ENCODE results near the gene HTR2A.

Gene HTR2A

DNA sequence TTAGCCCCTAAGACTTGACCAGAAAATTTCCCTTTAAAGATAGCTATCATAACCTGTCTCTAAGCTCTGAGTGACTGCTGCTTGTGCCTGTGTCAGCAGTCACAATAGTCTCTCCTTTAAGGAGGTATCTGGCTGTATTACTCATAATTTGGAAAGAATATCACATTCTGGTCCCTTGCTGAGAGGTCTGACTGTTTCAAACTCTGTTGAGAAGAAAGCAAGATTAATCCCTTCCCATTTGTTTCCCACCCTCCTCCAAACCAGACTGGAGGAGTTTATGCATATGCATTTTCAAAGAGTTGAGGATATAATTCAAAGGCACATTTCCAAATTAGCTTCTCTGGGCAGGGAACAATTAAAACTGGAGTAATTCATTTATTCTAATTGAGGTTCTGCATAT, 2.3 kb downstream of the HTR2A start:
- no peak overlapping the region for H3K27ac Mint-ChIP-seq
- peaks cover 14% of the 10 kb centered on the region for H3K4me1 Mint-ChIP-seq
- no peaks in the 10 kb centered on the region for H3K9me3 Mint-ChIP-seq
- H3K36me3 Mint-ChIP-seq: no peaks in the 10 kb centered on the region
- no peak overlapping the region for H3K4me3 Mint-ChIP-seq
- DNase-seq: no peak
- CTCF ChIA-PET: interaction anchor here (0.7 to 2.2 kb wide), 8 partner anchors 12 to 105 kb away, joined by 3 to 8 read pairs (median 3); no protein-coding TSS in a partner anchor
- H3K27me3 Mint-ChIP-seq: peaks cover 55% of the 10 kb centered on the region

DNA sequence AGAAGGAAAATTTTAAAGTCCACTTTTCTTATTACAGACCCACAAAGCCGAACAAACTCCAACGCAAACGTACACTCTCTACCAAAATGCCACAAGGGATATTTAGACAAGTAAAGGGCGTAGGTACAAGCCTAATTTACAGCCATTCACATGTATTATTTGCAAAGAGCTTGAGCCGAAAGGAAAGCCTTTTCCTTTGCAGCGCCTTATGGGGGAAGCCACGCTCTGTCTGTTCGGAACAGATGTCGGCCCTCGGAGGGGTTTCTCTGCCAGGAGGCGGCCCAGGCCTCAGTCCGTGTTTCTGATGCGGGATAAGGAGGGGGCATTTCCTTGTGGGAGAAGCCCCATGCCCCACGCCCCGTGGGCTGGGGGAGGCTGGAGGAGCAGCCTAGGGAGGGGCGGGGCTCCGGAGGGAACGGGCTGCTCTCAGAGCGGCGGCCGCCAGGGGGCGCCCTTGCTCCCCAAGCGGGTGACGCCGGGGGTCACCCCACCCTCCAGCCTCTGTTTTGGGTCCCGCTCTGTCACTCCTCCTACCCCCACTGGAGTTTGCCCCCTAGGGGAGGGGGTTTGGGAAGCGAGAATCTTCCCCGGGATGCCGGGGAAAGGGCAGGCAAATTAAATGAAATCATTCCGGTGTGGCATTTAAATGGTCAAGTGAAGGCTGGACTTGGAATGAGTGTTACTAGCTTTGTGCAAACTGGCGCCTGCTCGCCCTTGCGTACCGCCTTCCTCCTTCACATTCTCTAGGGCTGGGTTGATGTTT, 2.9 kb downstream of the HTR2A start:
- peak overlapping the region; percentile 29 for H3K4me3 Mint-ChIP-seq
- no peak overlapping the region for H3K27ac Mint-ChIP-seq
- peak; percentile 67 for DNase-seq
- peaks cover 14% of the 10 kb centered on the region for H3K4me1 Mint-ChIP-seq
- H3K36me3 Mint-ChIP-seq: no peaks in the 10 kb centered on the region
- peaks cover 55% of the 10 kb centered on the region for H3K27me3 Mint-ChIP-seq
- CTCF ChIA-PET: interaction anchor here (0.7 to 2.2 kb wide), 9 partner anchors 13 to 106 kb away, joined by 3 to 8 read pairs (median 3); no protein-coding TSS in a partner anchor
- H3K9me3 Mint-ChIP-seq: no peaks in the 10 kb centered on the region

DNA sequence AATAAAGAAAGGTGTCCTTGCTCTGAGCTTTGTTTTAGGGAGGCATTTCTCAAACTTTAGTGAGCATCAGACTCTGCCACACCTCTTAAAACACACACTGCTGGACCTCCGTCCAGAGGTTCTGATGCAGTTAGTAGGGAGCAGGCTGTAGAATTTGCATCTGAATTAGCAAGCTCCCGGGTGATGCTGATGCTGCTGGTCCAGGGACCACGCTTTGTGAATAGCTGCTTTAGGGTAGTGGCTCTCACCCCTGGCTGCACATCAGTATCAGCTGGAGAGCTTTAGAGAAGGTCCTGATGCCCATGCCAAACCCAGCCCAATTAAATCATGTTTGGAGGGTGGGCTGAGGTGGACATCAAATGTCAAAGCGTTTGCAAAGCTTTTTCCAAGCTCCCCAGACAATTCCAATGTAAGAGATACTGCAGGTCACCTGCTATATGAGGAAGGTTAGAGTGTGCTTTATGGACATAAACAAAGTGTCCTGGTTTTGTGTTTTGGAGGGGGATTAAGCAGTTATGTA, 3.6 kb downstream of the HTR2A start:
- Mint-ChIP-seq H3K4me3 (peak overlapping the region; percentile 29), H3K36me3 (no peaks in the 10 kb centered on the region), H3K9me3 (no peaks in the 10 kb centered on the region), H3K4me1 (peaks cover 14% of the 10 kb centered on the region), H3K27me3 (peaks cover 55% of the 10 kb centered on the region), H3K27ac (no peak overlapping the region)
- CTCF ChIA-PET: interaction anchor here (1.1 to 1.6 kb wide), 2 partner anchors 20 to 71 kb away, joined by 3 read pairs; no protein-coding TSS in a partner anchor
- no peak for DNase-seq

DNA sequence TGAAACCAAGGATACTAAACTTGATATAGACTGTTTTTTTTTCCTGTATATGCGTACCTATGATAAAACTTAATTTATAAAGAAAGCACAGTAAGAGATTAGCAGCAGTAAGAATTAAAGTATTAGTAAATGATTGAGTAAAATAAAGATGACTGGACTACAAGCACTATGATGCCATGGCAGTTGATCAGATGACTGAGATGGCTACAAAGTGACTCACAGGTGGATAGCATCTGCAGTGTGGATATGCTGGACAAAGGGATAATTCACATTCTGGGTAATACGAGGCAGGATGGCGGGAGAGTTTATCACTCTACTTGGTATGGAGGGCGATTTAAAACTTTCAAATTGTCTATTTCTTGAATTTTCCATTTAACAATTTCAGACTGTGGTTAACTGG, 11.8 kb downstream of the HTR2A start:
- Mint-ChIP-seq H3K27me3 (peaks cover 18% of the 10 kb centered on the region), H3K36me3 (no peaks in the 10 kb centered on the region), H3K4me1 (no peaks in the 10 kb centered on the region), H3K27ac (no peak overlapping the region), H3K4me3 (no peak overlapping the region), H3K9me3 (no peaks in the 10 kb centered on the region)
- DNase-seq: no peak
- CTCF ChIA-PET: no interaction called here

DNA sequence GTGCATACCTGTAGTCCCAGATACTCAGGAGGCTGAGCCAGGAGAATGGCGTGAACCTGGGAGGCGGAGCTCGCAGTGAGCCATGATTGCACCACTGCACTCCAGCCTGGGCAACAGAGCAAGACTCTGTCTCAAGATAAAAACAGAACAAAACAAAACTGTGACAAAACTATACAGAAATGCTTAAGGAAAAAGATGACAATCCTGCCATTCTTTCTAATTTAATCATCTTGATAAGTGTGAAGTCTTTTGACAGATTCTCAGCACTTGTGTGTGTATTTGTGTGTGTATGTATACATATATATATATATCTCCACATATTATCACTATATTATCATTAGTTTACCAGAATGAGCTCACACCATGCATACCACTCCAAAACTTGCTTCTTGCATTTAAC, 12.3 kb downstream of the HTR2A start:
- H3K27ac Mint-ChIP-seq: no peak overlapping the region
- no peak for DNase-seq
- CTCF ChIA-PET: no interaction called here
- H3K9me3 Mint-ChIP-seq: no peaks in the 10 kb centered on the region
- H3K4me3 Mint-ChIP-seq: no peak overlapping the region
- no peaks in the 10 kb centered on the region for H3K4me1 Mint-ChIP-seq
- H3K27me3 Mint-ChIP-seq: peaks cover 16% of the 10 kb centered on the region
- H3K36me3 Mint-ChIP-seq: no peaks in the 10 kb centered on the region

DNA sequence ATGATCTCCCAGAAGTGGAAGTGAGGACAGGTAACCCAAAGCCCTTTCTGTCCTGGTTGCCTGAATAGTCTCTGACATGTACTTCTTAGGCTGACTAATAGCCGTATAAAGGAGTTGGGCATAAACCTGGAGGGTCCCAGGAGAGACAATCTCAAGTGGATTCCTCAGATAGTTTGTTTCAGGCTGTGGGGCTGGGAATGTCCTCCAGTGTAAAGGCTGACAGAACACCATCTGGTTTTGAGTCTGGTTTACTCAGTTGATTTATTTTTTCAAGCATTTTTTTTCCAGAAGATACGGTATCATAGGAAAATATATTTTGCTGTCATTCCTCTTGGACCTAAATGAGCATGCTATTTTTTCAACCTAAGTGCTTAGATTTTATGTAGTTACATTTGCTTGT, 15.2 kb downstream of the HTR2A start:
- peaks cover 23% of the 10 kb centered on the region for H3K27me3 Mint-ChIP-seq
- H3K4me3 Mint-ChIP-seq: no peak overlapping the region
- H3K4me1 Mint-ChIP-seq: no peaks in the 10 kb centered on the region
- H3K36me3 Mint-ChIP-seq: no peaks in the 10 kb centered on the region
- H3K9me3 Mint-ChIP-seq: no peaks in the 10 kb centered on the region
- H3K27ac Mint-ChIP-seq: no peak overlapping the region
- DNase-seq: no peak
- CTCF ChIA-PET: no interaction called here

DNA sequence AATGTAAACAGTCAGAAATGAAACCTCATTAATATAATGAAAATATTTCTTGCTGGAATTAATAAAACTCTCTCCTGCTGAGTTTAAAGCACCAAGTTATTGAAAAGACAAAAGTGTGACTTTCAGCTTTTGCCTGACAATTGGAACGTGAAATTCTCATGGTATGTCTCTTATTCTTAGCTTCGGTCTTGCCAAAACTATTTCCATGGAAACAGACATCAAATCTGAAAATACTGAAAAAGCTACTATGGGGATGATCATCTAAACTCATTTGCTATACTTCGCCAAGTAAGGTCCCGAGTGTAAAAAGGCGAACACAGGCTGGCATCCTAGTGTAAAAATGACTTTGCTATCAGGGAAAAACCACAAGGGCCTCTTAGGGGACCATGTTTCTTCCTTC, 22.8 kb downstream of the HTR2A start:
- no peaks in the 10 kb centered on the region for H3K9me3 Mint-ChIP-seq
- H3K27ac Mint-ChIP-seq: no peak overlapping the region
- DNase-seq: no peak
- H3K27me3 Mint-ChIP-seq: peaks cover 18% of the 10 kb centered on the region
- CTCF ChIA-PET: no interaction called here
- no peak overlapping the region for H3K4me3 Mint-ChIP-seq
- no peaks in the 10 kb centered on the region for H3K4me1 Mint-ChIP-seq
- H3K36me3 Mint-ChIP-seq: no peaks in the 10 kb centered on the region

DNA sequence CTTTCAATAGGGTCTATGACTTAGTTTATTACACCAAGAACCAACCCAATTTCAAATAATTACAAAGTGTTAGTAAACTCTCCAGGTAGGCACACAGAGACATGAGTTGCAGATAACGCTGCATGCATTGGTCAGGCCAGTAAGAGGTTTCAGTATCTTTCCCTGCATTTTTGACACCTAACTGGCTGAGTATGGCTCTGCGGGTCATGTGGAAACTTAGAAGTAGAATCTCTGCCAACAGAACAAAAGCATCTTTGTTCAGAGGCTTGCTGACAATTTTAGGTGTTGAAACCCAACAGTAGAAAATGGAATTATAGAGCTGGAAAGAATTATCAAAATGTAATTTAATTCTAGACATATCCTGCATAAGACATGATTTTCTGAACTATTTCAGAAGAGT, 25.3 kb downstream of the HTR2A start:
- Mint-ChIP-seq H3K9me3 (no peaks in the 10 kb centered on the region), H3K27ac (no peak overlapping the region), H3K36me3 (no peaks in the 10 kb centered on the region), H3K27me3 (peaks cover 12% of the 10 kb centered on the region), H3K4me3 (no peak overlapping the region), H3K4me1 (no peaks in the 10 kb centered on the region)
- CTCF ChIA-PET: interaction anchor here (1.0 kb wide), 1 partner anchor 24 kb away, joined by 3 read pairs; no protein-coding TSS in a partner anchor
- no peak for DNase-seq

DNA sequence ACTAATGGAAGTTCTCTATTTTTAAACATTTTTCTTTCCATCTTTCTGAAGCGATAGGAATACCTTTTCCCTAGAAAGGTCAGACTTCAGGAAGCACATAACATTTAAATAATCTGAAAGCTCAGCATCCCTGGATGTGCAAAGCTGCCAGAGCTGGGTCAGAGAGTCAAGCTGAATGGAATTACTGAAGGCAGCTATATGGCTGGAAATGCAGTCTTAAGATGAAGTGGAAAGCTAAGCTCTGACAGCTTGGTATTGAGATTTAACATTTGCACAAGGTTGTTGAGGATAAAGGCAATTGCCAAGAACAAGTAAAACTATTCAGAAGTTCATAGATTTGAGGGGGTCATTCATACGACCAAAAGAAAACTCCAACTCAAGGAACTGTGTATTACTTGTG, 28.8 kb downstream of the HTR2A start:
- no peaks in the 10 kb centered on the region for H3K9me3 Mint-ChIP-seq
- H3K27ac Mint-ChIP-seq: no peak overlapping the region
- no peaks in the 10 kb centered on the region for H3K4me1 Mint-ChIP-seq
- H3K36me3 Mint-ChIP-seq: no peaks in the 10 kb centered on the region
- DNase-seq: no peak
- no peak overlapping the region for H3K4me3 Mint-ChIP-seq
- CTCF ChIA-PET: no interaction called here
- H3K27me3 Mint-ChIP-seq: peaks cover 8% of the 10 kb centered on the region

DNA sequence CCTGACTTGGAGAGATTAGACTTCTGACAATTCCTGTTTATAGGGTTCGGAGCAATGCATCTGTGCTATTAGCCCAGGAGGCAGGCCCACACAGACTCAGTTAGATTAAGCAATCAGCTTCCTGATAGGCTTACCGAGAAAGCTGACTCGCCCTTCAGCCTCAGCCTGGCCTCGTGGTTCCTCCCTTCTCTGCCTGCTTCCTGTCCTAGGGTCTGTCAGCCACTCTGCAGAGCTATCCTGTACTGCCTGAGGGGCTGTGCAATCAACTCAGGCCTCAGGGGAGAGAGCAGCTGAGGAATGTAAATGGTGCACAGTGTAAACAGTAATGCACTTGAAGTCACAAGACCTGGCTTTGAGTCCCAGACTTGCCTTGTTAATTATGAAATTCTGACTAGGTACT, 30.7 kb downstream of the HTR2A start:
- H3K27me3 Mint-ChIP-seq: peaks cover 4% of the 10 kb centered on the region
- no peak overlapping the region for H3K27ac Mint-ChIP-seq
- no peaks in the 10 kb centered on the region for H3K36me3 Mint-ChIP-seq
- CTCF ChIA-PET: no interaction called here
- H3K4me1 Mint-ChIP-seq: no peaks in the 10 kb centered on the region
- H3K9me3 Mint-ChIP-seq: no peaks in the 10 kb centered on the region
- no peak for DNase-seq
- no peak overlapping the region for H3K4me3 Mint-ChIP-seq

DNA sequence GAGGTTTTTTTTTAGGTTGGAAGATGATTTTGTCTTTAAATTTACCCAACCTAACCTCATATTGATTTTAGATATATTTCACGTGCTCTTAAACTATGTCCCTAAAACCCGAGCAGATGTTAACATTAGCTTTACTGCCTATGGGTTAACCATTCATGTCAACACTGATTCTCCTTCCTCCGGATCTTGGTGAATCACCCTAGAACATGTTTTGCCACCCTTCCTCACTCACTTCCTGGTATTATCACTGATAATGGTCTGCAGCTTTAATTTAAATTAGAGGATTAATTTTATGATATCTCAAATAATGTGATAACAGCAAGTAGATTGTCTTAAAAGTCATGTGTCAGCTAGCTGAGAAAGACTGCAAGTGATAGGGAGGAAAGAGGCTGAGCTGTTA, 31.9 kb downstream of the HTR2A start:
- peaks cover 4% of the 10 kb centered on the region for H3K27me3 Mint-ChIP-seq
- DNase-seq: no peak
- no peaks in the 10 kb centered on the region for H3K4me1 Mint-ChIP-seq
- no peak overlapping the region for H3K4me3 Mint-ChIP-seq
- CTCF ChIA-PET: interaction anchor here (1.2 kb wide), 1 partner anchor 33 kb away, joined by 3 read pairs; no protein-coding TSS in a partner anchor
- no peaks in the 10 kb centered on the region for H3K36me3 Mint-ChIP-seq
- H3K27ac Mint-ChIP-seq: no peak overlapping the region
- no peaks in the 10 kb centered on the region for H3K9me3 Mint-ChIP-seq

DNA sequence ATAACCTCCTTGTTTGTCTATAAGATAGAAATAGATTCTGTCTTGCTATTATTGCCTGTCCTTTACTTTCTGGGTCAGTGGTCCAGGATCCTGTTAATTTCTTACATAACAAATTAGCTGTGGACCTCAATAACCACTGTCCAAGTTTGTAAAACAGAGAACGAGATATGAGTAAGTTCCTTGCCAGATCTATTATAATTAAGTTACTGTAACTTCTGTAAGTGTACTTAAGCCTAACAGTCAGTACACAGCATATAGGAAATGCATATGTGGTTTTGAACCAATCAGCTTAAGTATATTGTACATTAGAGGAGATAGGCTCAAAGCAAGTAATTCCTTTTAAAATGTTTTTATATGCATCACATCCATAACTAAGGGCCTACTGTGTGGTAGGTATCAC, 34.9 kb downstream of the HTR2A start:
- H3K36me3 Mint-ChIP-seq: no peaks in the 10 kb centered on the region
- CTCF ChIA-PET: no interaction called here
- no peak overlapping the region for H3K27ac Mint-ChIP-seq
- H3K4me3 Mint-ChIP-seq: no peak overlapping the region
- no peaks in the 10 kb centered on the region for H3K9me3 Mint-ChIP-seq
- no peak for DNase-seq
- H3K27me3 Mint-ChIP-seq: peaks cover 3% of the 10 kb centered on the region
- no peaks in the 10 kb centered on the region for H3K4me1 Mint-ChIP-seq

DNA sequence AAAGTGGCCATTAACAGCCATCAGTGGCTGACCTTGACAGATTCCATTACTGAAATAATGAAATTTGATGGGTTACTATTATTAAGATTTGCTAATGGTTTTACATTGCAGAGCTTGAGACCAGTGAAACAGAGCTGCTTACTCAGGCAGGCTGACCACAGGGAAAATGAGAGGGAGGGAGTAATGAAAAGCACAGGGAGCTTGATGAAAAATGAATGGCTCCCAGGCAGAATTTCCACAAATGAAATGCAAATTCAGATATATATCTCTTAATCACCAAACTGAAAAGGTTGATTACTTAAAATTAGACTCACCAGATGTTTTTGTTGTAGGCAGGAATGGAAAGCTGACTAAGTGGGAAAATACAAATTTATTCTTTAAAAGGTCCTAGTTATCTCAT, 36.1 kb downstream of the HTR2A start:
- no peak overlapping the region for H3K27ac Mint-ChIP-seq
- CTCF ChIA-PET: no interaction called here

DNA sequence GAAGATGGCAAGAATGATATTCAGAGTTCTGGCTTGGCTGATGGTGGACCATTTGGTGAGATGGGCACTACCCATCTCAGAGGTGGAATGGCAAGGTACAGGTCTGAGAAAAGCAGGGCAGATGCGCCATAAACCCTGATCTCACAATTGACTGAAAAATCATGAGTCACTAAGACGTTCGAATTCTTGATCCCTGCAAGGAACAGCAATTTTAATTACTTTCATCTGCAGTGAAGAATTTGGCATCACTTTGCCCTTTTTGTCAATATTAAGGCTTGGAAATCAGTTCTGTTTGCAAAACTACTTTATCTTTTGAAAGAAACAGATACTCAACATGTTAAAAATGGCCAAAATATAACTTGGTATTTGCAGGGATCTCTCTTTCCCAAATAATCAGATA, 38.1 kb downstream of the HTR2A start:
- H3K27me3 Mint-ChIP-seq: no peaks in the 10 kb centered on the region
- DNase-seq: no peak
- H3K4me1 Mint-ChIP-seq: no peaks in the 10 kb centered on the region
- H3K36me3 Mint-ChIP-seq: no peaks in the 10 kb centered on the region
- no peak overlapping the region for H3K27ac Mint-ChIP-seq
- H3K4me3 Mint-ChIP-seq: no peak overlapping the region
- no peaks in the 10 kb centered on the region for H3K9me3 Mint-ChIP-seq
- CTCF ChIA-PET: no interaction called here

More for the DNA sequence above, 36.1 kb downstream of the HTR2A start:
- Mint-ChIP-seq H3K4me3 (no peak overlapping the region), H3K27me3 (no peaks in the 10 kb centered on the region), H3K9me3 (no peaks in the 10 kb centered on the region), H3K4me1 (no peaks in the 10 kb centered on the region), H3K36me3 (no peaks in the 10 kb centered on the region)
- DNase-seq: no peak

DNA sequence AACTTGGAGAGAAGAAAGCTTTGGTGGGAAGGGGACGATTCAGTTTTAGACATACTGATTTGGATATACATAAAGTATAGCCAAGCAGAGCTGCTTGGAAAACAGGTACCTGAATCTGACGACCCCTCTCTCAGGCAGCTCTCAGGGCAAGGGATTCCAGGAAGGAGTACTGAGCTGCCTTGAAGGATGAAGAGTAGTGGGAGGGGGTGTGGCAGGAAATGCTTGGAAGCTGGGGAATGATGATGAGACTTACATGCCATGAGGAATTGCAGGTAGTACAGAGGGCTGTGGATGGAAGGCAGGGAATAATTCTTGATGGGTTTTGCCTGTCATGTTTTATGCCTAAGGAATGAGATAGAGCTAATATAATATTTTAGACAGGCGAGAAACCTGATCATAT, 38.7 kb downstream of the HTR2A start:
- Mint-ChIP-seq H3K4me1 (no peaks in the 10 kb centered on the region), H3K36me3 (no peaks in the 10 kb centered on the region), H3K27me3 (peaks cover under 1% of the 10 kb centered on the region), H3K9me3 (no peaks in the 10 kb centered on the region), H3K27ac (no peak overlapping the region), H3K4me3 (no peak overlapping the region)
- CTCF ChIA-PET: no interaction called here
- DNase-seq: no peak

All from activated naive CD4-positive, alpha-beta T cell treated with anti-CD3 and anti-CD28 coated beads, Interleukin-2, amount 10 ng/mL, durations not matched to agents 7 days and 5 days (primary cell).